Fibroblast of lung (primary cell): ENCODE measurements around the gene CSPG4.

ENCODE experiments used
- CTCF ChIP-seq, 2 donors: IDR thresholded peaks in 1 of 2; conservative IDR thresholded peaks in 1 of 2; 1 replicate in 1 of 2; 2 replicates in 1 of 2; pipeline ENCODE4 v1.5.1; 2011 to 2012; ENCODE audit warnings: low read length in 2 of 2, control low read depth in 1 of 2, inconsistent platforms in 1 of 2, low read depth in 1 of 2, mild to moderate bottlenecking in 1 of 2
- EZH2 ChIP-seq: IDR thresholded peaks from 2 replicates; pipeline ENCODE4 v1.5.1; 2012; ENCODE audit warnings: low read length, control low read depth, mild to moderate bottlenecking; ENCODE audit errors: missing control alignments

GRCh38 chr15:75663931-75664421, 48.7 kb downstream of the CSPG4 start:
- no peak for TF ChIP-seq CTCF (conservative IDR thresholded peaks at IDR 0.05 in 1 of 2, IDR thresholded peaks at IDR 0.05 in 1 of 2; ENCODE audit: low read depth in 1 of 2, low read length in 2 of 2)
- no peak for TF ChIP-seq EZH2
